Keratinocyte (primary cell): Measurements from ENCODE around the gene YJU2. TPM values are rescaled to one million over a fixed set of nuclear protein-coding genes. Genes with fewer than 3 reads are reported as not detected.

Experiments used
- DNase-seq: peaks from one replicate; pipeline ENCODE4 v3.0.0-alpha.2; 2011; ENCODE audit warnings: low read depth, missing footprints, low spot score
- FAIRE-seq: peaks from 2 replicates; lab custom pipeline; 2011; peaks lifted over from hg19 to GRCh38; lab: Jason Lieb, UNC
- H2AFZ ChIP-seq: 2 replicates; pipeline ENCODE4 v1.6.0; 2012; ENCODE audit warnings: low read length, control low read depth, inconsistent platforms; ENCODE audit not compliant: control insufficient read depth
- H3K27ac ChIP-seq: 2 replicates; pipeline ENCODE4 v1.5.1; 2011; ENCODE audit warnings: low read length; ENCODE audit not compliant: control insufficient read depth, insufficient read depth
- H3K27me3 ChIP-seq: 3 replicates; pipeline ENCODE4 v1.6.0; 2011; ENCODE audit warnings: low read length; ENCODE audit not compliant: control insufficient read depth, insufficient read depth; ENCODE audit errors: extremely low read depth
- H3K36me3 ChIP-seq, 2 experiments: 2 replicates in 1 of 2; 3 replicates in 1 of 2; pipeline ENCODE4 v1.5.1; 2011; ENCODE audit warnings: low read length in 2 of 2, mild to moderate bottlenecking in 1 of 2; ENCODE audit not compliant: control insufficient read depth in 2 of 2, insufficient read depth in 2 of 2; ENCODE audit errors: extremely low read depth in 1 of 2
- H3K4me1 ChIP-seq: 3 replicates; pipeline ENCODE4 v1.5.1; 2011; ENCODE audit warnings: low read length; ENCODE audit not compliant: control insufficient read depth, insufficient read depth; ENCODE audit errors: extremely low read depth
- H3K4me2 ChIP-seq: 3 replicates; pipeline ENCODE4 v1.6.0; 2011; ENCODE audit warnings: low read depth, low read length; ENCODE audit not compliant: control insufficient read depth, insufficient read depth; ENCODE audit errors: extremely low read depth
- H3K4me3 ChIP-seq, 3 experiments: fragments of 200-600 bp in 1 of 3; sonication (generic) in 1 of 3; 2 replicates in 2 of 3; 3 replicates in 1 of 3; pipeline ENCODE4 v1.5.1; 2011 to 2016; ENCODE audit warnings: low read length in 3 of 3, mild to moderate bottlenecking in 3 of 3, control low read depth in 2 of 3, inconsistent platforms in 1 of 3, low read depth in 1 of 3, mixed read lengths in 1 of 3, mixed run types in 1 of 3, moderate library complexity in 1 of 3; ENCODE audit not compliant: control insufficient read depth in 2 of 3, insufficient read depth in 2 of 3; ENCODE audit errors: extremely low read depth in 1 of 3
- H3K79me2 ChIP-seq: 2 replicates; pipeline ENCODE4 v1.6.0; 2012; ENCODE audit warnings: low read length; ENCODE audit not compliant: control insufficient read depth, insufficient read depth
- H3K9ac ChIP-seq: 3 replicates; pipeline ENCODE4 v1.6.0; 2011; ENCODE audit warnings: low read length; ENCODE audit not compliant: control insufficient read depth, insufficient read depth; ENCODE audit errors: extremely low read depth
- H3K9me1 ChIP-seq: 3 replicates; pipeline ENCODE4 v1.6.0; 2011; ENCODE audit warnings: low read length; ENCODE audit not compliant: control insufficient read depth, insufficient read depth; ENCODE audit errors: extremely low read depth
- H3K9me3 ChIP-seq: 2 replicates; pipeline ENCODE4 v1.5.1; 2012; ENCODE audit warnings: low read depth, low read length; ENCODE audit not compliant: control insufficient read depth
- H4K20me1 ChIP-seq: 3 replicates; pipeline ENCODE4 v1.6.0; 2011; ENCODE audit warnings: low read length; ENCODE audit not compliant: control insufficient read depth, insufficient read depth; ENCODE audit errors: extremely low read depth
- EZH2 ChIP-seq: IDR thresholded peaks from one replicate; pipeline ENCODE4 v1.6.1; 2012; ENCODE audit warnings: inconsistent platforms, mild to moderate bottlenecking, low read length, moderate library complexity
- dilution Hi-C: fragments of 300-500 bp; cut with MboI; formaldehyde crosslinking; loops from one replicate; pipeline ENCODE4 v1.7.0; 2020; ENCODE audit warnings: low sequenced_read_pairs; ENCODE audit not compliant: extremely low pct_ligation_motif_present
- polyA plus RNA-seq, 5 experiments: library from polyadenylated mRNA; depleted of rRNA in 3 of 5; stranded (reverse) in 3 of 5; stranded (forward) in 1 of 5; unstranded in 1 of 5; fragments of >200 nt; gene quantifications; 1 replicate in 1 of 5; 2 replicates in 3 of 5; 3 replicates in 1 of 5; pipeline versions ENCODE4 v1.2.1 to v1.2.3, GENCODE V29; 2011 to 2012; ENCODE audit warnings: missing spikeins in 2 of 5, low read depth in 1 of 5, low replicate concordance in 1 of 5
- TF ChIP-seq, protein P1 (sequence below), 3 experiments: IDR thresholded peaks in 1 of 3; conservative IDR thresholded peaks in 1 of 3; optimal IDR thresholded peaks in 1 of 3; 2 replicates in 2 of 3; 3 replicates in 1 of 3; pipeline versions ENCODE3 to v1.5.1; 2011; ENCODE audit warnings: low read length in 3 of 3, mild to moderate bottlenecking in 3 of 3, moderate library complexity in 2 of 3, control low read depth in 1 of 3, inconsistent platforms in 1 of 3; ENCODE audit not compliant: insufficient read depth in 2 of 3; ENCODE audit errors: extremely low read depth in 1 of 3

Gene YJU2
- polyA plus RNA-seq, 1 donor (not counting 4 experiments of a cell fraction or from before 2014, with no cell fraction given) = 13.7 TPM

DNA sequence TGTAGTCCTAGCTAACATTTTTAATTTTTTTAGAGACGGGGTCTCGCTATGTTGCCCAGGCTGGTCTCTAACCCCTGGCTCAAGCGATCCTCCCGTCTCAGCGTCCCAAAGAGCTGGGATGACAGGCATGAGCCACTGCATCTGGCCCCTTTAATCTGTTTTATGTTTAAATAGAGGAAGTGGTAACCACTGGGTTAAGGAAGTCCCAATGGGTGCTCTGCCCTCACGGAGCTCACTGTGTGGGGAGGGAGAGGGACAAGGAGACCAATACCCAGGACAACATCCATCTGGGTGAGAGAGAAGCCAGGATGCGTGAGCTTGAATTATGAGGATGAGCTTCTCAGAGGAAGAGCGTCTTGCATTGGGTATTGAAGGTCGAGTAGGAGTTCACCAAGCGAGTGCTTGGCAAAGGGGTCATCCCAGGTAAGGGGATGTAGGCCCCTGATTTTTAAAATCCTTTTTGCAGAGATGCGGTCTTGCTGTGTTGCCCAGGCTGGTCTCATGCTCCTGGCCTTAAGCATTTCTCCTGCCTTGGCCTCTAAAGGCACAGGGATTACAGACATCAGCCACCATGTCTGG is 13.8 kb downstream of the YJU2 start:
- dilution Hi-C loops = no loop called here
- Histone ChIP-seq H3K36me3 (peaks cover 16 to 30% of the 10 kb centered on the region in 2 experiments), H3K27ac (no peak overlapping the region), H3K27me3 (no peaks in the 10 kb centered on the region), H4K20me1 (no peaks in the 10 kb centered on the region), H3K79me2 (no peaks in the 10 kb centered on the region), H3K4me2 (no peak overlapping the region), H3K9me1 (no peaks in the 10 kb centered on the region), H2AFZ (no peak overlapping the region), H3K4me3 (no peak overlapping the region), H3K4me1 (no peaks in the 10 kb centered on the region), H3K9ac (no peak overlapping the region), H3K9me3 (peaks cover 4% of the 10 kb centered on the region)
- TF ChIP-seq EZH2 = no peak
- TF ChIP-seq, protein P1, sequence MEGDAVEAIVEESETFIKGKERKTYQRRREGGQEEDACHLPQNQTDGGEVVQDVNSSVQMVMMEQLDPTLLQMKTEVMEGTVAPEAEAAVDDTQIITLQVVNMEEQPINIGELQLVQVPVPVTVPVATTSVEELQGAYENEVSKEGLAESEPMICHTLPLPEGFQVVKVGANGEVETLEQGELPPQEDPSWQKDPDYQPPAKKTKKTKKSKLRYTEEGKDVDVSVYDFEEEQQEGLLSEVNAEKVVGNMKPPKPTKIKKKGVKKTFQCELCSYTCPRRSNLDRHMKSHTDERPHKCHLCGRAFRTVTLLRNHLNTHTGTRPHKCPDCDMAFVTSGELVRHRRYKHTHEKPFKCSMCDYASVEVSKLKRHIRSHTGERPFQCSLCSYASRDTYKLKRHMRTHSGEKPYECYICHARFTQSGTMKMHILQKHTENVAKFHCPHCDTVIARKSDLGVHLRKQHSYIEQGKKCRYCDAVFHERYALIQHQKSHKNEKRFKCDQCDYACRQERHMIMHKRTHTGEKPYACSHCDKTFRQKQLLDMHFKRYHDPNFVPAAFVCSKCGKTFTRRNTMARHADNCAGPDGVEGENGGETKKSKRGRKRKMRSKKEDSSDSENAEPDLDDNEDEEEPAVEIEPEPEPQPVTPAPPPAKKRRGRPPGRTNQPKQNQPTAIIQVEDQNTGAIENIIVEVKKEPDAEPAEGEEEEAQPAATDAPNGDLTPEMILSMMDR (optimal IDR thresholded peaks at IDR 0.05 in 1 of 3, IDR thresholded peaks at IDR 0.05 in 1 of 3, conservative IDR thresholded peaks at IDR 0.05 in 1 of 3; ENCODE audit: extremely low read depth in 1 of 3, insufficient read depth in 2 of 3, low read length in 3 of 3) = no peak
- FAIRE-seq (no peak), DNase-seq (no peak)

DNA sequence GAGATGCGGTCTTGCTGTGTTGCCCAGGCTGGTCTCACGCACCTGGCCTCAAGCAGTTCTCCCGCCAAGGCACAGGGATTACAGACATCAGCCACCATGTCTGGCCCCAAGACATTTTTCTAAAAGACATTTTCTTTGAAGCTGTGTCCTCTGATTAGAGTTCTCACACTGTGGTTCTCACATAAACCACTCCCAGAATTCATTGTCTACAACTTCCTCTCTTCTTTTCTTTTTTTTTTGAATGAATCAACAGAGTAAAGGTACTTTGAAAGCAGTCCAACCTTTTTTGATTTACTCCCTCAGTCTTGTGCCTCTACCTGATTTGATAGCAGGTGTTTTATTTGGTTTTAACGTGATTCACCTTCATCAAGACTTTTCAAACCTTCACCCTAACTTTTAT is 17.9 kb downstream of the YJU2 start:
- H3K27ac ChIP-seq = no peak overlapping the region
- H3K9me3 ChIP-seq = no peaks in the 10 kb centered on the region
- no peaks in the 10 kb centered on the region for H3K4me1 ChIP-seq
- no peaks in the 10 kb centered on the region for H3K27me3 ChIP-seq
- H3K4me3 ChIP-seq = no peak overlapping the region
- TF ChIP-seq EZH2 = no peak
- TF ChIP-seq, protein P1 (optimal IDR thresholded peaks at IDR 0.05 in 1 of 3, IDR thresholded peaks at IDR 0.05 in 1 of 3, conservative IDR thresholded peaks at IDR 0.05 in 1 of 3; ENCODE audit: extremely low read depth in 1 of 3, insufficient read depth in 2 of 3, low read length in 3 of 3) = no peak
- peaks cover 15 to 18% of the 10 kb centered on the region in 2 experiments for H3K36me3 ChIP-seq
- dilution Hi-C loops = no loop called here
- H3K9me1 ChIP-seq = no peaks in the 10 kb centered on the region
- peaks cover 3% of the 10 kb centered on the region for H4K20me1 ChIP-seq
- DNase-seq (no peak), FAIRE-seq (no peak)
- H2AFZ ChIP-seq = no peak overlapping the region
- no peak overlapping the region for H3K9ac ChIP-seq
- H3K4me2 ChIP-seq = no peak overlapping the region
- no peaks in the 10 kb centered on the region for H3K79me2 ChIP-seq
